NK-92 (cell line): ENCODE data around the gene FAM170B.

Experiments used
- DNase-seq: peaks from one replicate; lab custom pipeline; 2025; ENCODE audit not compliant: unreplicated experiment; lab: John Stamatoyannopoulos, UW

FAM170B gene

DNA sequence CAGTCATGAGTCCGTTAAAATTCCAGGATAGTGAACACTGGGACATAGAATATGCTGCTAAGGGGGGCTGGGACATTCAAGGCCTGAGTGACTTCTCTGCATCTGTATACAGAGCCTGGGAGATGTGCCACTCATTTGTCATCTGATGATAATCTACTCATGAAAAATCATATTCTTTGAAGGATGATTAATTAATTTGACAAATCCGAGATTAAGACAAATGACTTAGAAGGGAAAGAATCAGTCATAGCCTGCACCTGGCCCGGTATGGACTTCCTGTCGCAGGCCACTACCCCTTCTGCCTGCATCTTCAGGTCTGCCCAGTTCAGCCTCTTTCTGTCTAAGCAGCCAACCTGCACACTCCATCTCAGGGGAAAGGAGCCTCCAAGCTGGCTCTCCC lies 18.8 kb upstream of the FAM170B start:
- DNase-seq, result no peak

DNA sequence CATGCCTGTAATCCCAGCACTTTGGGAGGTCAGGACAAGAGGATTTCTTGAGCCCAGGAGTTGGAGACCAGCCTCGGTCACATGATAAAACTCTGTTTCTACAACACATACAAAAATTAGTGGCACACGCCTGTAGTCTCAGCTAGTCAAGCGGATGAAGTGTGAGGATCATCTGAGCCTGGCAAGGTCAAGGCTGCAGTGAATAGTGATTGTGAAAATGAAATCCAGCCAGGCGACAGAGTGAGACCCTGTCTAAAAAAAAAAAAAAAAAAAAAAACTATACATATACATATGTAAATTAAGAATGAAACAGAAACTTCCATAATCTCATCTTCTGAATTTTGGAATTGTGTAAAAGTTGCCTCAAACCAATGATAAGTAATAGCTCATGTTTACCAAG lies 18.2 kb upstream of the FAM170B start:
- DNase-seq, result no peak

DNA sequence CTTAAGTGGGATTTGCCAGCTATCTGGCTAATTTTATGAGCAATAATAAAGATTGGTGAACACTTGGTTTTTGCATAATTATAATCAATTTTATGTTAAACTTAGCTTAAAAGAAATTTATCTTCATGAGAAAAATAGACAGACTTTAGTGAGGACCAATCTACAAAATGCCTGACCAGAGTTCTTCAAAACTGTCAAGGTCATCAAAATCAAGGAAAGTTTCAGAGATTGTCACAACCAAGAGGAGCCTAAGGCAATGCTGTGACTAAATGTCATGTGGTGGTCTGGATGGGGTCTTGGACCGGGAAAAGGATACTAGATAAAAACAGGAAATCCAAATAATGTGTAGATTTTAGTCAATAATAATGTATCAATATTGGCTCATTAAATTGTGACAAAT lies 17.7 kb upstream of the FAM170B start:
- no peak for DNase-seq

DNA sequence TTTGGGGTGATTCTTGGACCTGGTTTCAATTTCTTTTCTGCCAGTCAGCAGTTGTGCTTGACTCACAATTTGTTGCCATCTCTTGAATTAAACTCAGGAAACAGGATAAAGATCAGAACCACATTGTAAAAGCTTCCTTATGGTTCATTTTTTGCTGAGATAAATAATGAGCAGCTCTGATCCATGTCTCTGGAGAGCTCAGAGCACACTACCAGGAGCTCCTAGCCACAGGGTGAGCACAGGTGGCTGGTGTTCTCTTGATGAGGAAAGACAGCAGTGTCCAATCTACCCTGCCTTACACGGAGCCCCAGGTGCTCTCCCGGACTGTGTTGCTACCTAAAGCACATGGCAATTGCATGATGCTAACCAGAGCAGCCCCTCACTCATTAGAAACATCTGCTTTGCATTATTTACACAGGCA lies 17.2 kb upstream of the FAM170B start:
- no peak for DNase-seq

DNA sequence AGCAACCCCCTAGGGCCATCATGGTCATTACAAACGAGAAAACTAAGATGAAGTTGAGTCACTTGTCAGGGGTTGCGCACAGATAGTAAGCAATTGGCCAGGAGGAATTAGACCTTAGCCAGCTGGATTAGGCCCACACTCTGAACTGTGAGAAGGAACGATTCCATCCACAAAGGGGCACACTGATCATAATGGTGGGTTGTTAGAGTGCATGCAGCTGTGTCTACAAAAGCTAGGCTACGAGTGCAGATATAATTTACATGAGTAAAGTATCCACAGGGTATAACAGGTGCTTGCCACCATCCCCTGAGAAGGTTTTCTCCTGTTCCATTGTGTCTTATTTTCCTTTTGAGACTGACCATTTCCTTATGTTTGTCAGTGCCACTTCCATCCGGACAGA lies 16.6 kb upstream of the FAM170B start:
- DNase-seq, result no peak

DNA sequence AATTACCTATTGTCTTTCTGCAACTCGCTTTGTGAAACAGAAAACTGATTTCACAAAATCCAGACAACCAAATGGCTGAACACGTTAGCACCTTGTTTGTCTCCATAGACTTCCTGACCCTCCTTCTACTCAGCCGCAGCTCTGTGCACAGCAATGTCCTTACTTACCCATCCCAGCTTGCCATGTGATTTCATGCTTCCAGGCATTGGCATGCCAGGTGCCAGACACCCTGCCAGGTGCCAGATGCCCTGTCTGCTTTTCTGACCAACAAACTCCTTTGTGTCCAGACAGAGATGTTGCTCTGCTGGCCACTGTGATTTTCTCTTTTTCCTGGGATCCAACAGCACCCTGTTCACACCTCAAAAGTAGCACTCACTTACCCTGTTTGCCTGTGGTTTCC lies 16.1 kb upstream of the FAM170B start:
- DNase-seq, result no peak

DNA sequence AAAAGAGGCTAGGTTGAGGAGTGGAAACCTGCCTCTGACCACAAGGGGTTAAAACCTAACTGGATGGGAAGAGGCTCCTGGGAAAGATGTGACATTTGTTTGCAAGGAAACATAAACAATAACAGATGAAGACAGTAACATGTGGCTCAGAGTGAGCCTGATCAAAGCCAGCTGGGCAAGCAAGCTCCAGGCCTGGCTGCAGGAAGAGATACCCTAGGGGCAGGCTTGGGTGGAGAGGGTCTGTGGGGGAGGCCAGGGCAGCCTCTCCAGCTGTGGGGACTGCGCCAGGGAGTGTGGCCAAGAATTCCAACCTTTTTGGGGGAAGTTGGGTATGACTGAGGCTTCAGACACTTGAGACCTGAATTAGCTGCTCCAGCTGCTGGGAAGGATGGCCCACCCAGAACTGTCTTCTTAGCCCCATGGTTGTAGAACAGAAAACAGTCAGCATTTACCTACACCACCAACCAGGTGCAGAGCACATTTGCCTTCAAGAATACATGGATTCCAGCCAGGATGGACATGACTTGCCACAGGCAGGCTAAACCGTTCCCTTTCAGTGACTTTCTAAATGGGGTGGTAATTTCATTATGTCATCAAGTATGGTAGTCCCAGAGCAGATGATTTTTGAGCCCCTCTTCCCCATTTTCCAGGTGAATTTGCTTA lies 10.4 kb upstream of the FAM170B start:
- DNase-seq, result no peak

DNA sequence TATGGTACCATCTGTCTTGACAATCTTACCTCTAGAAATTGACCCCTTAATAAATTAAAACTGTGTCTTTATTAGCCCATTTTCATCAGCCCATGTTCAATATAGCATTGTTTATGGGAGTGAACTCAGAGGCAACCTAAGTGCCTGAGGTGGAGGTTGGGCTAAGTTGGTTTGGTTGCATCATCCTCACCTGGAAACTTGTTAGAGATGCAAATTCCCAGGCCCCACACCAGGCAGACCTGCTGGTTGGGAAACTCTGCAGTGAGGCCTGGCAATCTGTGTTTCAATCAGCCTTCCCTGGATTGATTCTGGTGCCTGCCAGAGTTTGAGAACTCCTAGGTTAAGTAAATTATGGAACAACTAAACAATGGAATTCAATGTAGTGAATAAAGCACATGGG lies 9.4 kb upstream of the FAM170B start:
- DNase-seq, result no peak

DNA sequence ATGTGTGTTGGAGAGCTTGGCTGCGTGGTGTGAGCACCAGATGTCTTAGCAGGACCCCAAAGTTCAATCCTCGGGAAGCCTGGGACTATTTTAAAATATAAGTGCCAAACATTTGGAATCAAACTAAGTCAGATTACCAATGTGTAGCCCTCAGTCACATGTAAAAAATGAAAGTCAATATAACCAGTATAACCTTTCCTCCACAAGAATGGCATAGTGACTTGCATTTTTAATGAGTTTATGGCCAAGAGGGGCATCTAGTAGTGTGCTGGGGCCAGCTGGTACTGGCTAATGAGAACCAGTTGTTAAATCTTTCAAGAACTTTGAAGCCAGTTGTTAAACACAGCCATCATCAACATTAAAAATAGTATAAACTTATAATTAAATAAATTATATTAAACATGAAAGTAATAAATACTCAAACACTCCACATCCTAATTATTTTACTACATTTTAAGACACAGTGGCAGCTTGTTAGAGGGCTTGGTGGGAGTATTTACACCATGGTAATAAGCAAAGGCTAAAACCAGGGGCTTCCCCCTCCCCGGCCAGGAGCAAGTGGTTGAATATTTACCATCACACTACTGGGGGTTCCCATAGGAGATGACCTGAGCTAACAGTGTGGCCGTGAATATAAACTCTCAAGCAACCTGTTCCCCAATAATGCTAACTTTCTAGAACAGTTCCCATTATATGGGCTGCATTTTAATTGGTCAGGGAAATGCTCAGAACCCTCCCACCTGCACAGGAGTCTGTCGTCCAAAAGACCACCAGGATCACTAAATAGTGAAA lies 7.9 kb upstream of the FAM170B start:
- DNase-seq, result no peak

DNA sequence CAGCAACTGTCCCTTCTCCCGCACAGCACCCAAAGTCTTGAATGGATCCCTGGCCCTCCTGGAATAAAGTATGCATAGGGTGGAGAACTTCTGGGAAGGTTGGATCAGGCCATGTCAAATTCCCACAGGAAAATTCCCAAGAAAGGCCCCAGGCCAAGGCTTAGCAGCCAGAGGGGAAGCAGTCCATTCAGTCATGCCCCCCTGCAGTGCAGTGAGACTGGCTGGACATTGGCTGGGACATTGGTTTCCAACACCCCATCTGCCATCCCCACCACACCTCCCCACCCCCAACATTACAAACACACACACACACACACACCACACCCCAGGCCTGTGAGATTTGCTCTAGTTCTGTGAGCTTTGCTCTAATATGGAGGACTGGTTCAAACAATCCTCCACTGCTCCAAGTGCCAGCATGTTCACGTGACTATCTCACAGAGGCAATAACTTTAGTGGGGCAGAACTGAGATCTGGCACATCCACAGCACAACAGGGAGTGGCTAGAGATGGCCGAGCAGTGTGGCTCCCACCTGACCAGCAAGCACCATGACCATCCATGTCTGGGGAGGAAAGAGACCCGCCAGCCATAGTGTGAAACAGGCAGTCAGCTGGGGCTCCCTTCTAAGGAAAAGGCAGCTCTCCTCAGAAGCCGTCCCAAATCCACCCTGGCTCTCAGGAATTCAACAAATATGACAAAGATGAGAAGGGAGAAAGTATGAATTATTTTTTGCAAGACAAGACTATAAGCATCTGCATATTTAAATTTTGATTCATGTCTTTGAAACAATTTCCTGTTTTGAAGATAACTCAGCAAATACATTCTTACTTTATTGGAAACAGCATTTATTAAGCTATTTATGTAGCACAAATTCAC lies 6.7 kb upstream of the FAM170B start:
- DNase-seq, result no peak

DNA sequence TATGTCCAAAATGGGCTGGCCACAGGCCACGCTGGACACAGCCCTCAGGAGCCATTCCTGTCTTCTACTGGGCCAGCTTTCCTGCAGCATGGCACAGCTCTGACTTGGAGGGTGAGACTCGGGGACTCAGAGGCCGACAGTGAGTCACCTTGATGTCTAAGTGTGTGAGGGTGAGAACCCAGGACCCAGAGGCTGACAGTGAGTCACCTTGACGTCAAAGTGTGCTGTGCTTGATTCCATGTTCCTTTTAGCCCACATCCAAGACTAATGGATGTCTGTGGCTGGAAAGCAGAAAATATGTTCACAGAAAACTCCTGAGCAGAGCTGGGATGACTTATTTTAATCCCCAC lies 6.0 kb upstream of the FAM170B start:
- DNase-seq, result no peak

DNA sequence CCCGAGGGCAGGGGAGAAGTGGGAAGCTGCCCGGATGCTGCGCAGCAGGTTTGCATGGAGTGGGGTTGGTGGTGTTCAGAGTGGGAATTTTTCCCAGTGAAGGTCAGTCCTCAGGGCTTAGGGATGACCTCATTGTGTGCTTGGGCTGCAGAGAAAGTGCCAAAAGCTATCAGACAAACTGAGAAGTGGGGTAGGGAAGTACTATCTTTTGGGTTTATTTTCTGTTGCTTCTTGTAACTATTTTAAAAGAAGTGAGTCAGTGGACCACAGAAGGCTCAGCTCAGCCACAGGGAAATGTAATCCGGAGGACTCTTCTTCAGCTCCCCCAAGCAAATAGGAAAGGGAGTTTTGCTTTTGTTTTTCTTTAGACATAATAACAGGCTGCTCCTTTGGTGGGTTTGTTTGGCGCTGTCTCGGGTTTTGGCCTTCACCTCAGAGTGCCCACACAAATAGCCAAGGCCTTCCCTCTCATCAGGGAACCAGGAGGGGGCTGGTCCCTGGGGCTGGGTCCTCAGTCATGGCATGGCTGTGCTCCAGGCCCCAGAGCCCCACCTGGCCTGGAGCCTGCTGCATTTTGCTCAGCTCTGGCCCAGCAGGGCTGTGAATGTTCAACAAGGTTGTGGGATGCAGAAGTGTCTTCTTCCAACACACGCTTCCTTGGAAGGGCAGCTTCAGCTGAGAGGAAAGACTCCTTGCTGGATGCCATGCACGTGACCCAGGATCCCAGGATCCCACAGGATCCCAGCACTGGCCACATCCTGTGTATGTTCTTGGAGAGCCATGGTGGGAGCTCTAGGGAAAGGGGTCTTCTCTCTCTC lies 5.4 kb upstream of the FAM170B start:
- DNase-seq, result no peak

DNA sequence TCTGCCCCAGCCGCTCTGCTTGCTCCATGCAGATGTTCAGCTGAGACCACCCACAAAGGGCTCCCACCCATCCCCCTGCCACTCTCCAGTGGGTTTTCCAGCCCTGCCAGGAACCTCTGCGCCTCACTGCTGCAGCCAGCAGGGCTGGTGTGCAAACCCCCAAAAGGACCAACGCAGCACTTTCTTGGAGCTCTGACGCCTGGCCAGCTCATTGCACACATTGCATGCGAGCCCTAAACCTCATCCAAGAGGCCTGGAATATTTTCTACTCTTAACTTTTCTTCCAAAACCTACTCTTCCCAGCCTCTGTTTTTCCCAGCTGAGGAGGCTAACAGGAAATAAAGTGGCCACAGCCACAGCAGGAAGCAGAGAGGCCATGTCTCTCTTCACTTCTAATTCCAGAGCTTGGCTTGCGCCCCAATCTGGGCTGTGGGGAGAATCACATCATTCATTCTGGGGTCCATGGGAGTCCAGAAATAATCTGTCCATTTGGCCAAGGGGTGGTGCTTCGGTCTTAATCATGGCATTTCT lies 4.6 kb upstream of the FAM170B start:
- DNase-seq, result no peak

DNA sequence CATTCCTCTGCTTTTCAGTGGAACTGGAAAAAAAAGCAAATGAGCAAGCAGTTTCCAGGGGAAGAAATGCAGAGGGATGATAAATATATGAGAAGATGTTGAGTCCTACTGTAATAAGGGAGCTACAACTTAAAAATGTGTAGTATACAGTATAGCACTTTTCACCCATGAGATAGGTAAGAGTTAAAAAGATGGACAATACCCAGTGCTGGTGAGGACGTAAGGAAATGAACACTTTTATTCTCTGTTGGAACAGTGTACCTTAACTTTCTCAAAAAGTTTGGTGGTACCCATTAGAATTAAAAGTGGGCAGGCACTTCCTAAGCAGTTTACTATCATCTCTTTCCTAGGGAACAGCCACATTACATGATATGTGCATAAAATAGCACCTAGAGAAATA lies 2.7 kb upstream of the FAM170B start:
- DNase-seq, result no peak

DNA sequence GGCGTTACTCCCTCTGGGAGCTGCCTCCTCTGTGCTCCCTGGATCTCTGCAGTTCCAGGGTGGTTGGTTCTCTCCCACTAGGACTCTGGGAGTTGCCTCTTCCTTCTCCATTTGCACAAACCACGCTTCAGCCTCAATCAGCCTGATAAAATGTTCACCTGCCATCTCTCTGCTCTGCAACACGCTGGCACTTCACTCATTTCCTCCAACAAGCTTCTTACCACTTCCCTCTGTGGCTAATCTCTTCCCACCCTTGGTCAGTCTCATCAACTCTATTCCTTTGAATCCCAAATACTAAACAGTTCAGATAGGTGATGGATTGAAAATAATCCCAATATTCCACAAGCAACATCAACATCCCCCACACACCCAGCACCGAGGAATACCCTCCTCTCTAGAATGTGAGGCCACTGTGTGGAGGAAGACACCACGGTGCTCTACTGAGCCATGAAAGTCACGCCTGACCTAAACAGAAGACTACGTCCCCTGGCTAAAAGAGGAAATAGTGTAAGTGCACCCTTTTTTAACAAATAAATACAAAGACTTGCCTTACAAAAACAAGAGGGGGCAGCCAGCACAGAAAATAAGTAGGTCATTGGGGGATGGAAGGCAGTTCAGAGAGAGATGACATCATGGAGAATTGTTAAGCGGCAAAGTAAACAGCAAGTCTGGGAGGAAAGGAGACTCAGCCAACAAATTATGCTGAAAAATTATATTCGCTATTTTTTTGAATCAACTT lies 1.9 kb upstream of the FAM170B start:
- no peak for DNase-seq

DNA sequence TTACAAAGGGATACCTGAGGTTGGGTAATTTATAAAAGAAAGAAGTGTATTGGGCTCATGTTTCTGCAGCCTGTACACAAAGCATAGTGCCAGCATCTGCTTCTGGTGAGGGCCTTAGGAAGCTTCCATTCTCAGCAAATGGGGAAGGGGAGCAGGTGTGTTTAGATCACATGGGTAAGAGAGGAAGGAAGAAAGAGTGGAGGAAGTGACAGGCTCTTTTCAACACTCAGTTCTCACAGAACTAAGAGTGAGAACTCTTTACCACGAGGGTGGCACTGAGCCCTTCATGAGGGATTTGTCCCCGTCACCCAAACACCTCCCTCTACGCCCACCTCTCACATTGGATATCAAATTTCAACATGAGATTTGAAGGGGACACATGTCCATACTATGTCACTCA lies 506 bp upstream of the FAM170B start:
- DNase-seq, result no peak

DNA sequence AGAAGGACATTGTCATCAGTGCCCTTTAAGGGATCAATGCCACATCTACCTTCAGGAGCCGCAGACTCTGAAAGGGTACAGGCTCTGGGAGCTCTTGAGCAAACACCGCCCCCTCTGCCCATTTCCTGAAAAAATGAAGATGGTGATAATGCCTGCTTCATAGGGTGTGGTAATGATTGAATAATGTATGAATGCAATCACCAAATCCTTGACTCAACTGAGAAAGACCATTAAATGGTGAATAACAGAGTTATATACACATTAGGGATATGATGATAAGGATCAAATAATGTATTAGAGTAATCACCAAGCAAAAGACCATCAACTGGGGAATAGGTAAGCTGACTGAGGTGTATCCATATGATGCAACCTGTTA lies 1.5 kb downstream of the FAM170B start:
- no peak for DNase-seq

DNA sequence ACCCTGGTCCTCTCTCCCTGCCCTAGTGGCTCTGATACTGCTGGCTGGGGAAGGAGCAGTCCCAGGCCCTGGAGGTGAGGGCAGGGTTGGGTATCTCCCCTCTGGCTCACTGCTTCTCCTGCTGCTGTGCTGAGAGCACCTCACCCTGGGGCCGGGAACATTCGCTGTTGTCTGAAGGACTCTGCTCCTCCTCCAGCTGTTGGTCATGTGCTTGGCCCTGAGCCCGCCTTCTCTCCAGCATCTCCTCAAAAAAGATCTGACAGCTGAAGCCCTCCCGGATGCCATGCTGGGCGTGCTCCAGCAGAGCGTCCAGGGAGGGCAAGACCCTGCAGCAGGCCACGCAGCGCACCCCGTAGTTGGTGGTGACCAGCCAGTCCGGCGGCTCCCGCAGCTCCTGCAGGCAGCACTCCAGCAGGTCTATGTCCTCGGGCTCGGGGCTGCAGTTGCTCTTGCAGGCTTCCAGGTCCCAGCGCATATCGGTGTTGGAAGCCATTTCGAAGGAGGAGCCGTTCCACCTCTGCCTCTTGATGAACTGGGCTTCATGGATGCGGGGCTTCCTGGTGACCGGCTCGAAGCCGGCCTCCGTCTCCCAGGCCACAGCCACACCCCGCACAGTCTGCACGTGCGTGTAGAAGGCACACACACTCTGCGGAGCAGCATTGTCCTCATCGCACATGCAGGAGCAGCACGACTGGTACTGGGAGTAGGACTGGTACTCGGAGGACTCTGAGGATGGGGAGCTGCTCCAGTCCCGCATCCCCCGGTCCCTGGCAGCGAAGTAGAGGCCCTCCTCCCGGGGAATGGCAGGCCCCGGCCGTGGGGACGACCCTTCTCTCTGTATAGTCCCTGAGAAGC lies 2.1 kb downstream of the FAM170B start:
- DNase-seq, result no peak

DNA sequence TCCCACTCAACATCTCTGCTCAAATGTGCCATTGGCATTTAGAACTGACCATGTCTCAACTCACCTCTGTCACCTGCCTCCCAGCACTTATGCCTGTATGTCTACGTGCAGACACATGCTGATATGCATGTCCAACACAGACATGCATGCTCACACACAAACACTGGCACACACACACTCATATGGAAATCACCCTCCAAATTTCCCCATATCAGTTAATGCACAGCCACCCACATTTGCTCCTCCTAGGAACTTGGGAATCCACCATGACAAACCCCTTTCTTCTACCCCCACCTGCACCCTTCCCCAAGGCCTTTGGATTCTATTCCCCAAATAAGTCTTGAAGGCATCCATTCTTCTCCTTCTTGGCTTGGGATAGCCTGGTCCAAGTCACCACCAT lies 4.4 kb downstream of the FAM170B start:
- DNase-seq, result no peak
